Astrocyte (in vitro differentiated cells and primary cell): ENCODE measurements around the gene TNFAIP8L2.

Experiments
- EZH2 ChIP-seq: IDR thresholded peaks from 2 replicates; pipeline ENCODE4 v1.6.1; 2012; ENCODE audit warnings: mild to moderate bottlenecking, low read length, inconsistent platforms; ENCODE audit not compliant: insufficient read depth
- TF ChIP-seq, protein P1 (sequence below): IDR thresholded peaks from 2 replicates; pipeline ENCODE4 v1.5.1; 2011; ENCODE audit warnings: low read depth, mild to moderate bottlenecking, inconsistent platforms, low read length, moderate library complexity; ENCODE audit not compliant: insufficient read depth

DNA sequence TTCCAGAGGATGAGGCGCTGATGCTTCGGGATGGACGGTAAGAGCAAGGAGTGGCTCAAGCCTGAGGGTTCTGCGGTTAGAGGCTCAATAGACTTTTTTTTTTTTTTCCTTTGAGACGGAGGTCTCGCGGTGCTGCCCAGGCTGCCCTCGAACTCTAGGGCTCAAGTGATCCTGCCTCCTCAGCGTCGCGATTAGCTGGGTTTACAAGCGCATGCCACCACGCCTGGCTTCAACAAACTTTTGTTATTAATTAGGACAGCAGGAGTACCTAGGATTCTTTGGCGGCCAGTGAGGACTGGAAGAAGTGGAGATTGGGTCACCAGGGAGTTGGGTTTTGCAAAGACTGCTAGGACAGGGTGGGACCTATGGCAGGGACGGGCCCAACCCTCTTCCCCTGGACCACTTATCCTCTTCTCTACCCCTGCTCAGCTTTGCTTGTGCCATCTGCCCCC is 10.1 kb downstream of the TNFAIP8L2 start:
- TF ChIP-seq, protein P1, sequence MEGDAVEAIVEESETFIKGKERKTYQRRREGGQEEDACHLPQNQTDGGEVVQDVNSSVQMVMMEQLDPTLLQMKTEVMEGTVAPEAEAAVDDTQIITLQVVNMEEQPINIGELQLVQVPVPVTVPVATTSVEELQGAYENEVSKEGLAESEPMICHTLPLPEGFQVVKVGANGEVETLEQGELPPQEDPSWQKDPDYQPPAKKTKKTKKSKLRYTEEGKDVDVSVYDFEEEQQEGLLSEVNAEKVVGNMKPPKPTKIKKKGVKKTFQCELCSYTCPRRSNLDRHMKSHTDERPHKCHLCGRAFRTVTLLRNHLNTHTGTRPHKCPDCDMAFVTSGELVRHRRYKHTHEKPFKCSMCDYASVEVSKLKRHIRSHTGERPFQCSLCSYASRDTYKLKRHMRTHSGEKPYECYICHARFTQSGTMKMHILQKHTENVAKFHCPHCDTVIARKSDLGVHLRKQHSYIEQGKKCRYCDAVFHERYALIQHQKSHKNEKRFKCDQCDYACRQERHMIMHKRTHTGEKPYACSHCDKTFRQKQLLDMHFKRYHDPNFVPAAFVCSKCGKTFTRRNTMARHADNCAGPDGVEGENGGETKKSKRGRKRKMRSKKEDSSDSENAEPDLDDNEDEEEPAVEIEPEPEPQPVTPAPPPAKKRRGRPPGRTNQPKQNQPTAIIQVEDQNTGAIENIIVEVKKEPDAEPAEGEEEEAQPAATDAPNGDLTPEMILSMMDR = no peak
- TF ChIP-seq EZH2 = no peak
